NOMO-1 treated with DMSO at 0.1 percent for 48 hours (cell line): Measurements from ENCODE around the gene ZBTB7B.
A peak's percentile ranks its signal among the peaks of the same experiment; 100 is the strongest.

Source experiments
- DNase-seq: peaks from one replicate; lab custom pipeline; 2025; ENCODE audit not compliant: unreplicated experiment; lab: John Stamatoyannopoulos, UW

ZBTB7B gene

GRCh38 chr1:155001675-155002463, 733 bp upstream of the ZBTB7B start:
- DNase-seq, result peak; percentile 99

DNA sequence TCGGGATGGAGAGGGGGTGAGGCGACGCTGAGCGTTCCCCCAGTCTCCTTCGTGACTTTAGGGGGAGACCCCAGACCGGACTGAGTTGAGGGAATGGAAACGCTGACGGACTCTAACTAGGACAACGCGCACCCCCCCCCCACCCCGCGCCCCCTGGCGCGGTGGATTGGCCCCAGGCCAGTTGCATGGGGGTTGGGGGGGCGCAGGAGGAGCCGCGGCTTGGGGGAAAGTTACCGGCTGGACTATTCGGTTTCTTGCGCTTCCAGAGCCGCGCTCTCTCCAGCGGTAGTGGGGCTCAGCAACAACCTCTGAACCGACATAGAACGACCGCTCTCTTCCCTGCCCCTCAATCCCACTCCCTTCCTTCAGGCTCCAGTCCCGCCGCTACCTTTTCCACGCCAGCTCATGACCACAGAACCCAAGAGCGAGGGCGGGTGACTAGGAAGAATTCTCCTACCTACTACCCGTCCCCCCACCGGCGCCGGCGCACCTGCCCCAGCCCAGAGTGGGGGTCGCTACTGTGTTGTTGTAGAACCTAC, 694 bp downstream of the ZBTB7B start:
- no peak for DNase-seq

- DNase-seq, result no peak
These were observed 1.3 kb downstream of the ZBTB7B start for GRCh38 chr1:155003766-155004351.

- DNase-seq, result no peak
These were observed 1.9 kb downstream of the ZBTB7B start for GRCh38 chr1:155004352-155005075.

DNA sequence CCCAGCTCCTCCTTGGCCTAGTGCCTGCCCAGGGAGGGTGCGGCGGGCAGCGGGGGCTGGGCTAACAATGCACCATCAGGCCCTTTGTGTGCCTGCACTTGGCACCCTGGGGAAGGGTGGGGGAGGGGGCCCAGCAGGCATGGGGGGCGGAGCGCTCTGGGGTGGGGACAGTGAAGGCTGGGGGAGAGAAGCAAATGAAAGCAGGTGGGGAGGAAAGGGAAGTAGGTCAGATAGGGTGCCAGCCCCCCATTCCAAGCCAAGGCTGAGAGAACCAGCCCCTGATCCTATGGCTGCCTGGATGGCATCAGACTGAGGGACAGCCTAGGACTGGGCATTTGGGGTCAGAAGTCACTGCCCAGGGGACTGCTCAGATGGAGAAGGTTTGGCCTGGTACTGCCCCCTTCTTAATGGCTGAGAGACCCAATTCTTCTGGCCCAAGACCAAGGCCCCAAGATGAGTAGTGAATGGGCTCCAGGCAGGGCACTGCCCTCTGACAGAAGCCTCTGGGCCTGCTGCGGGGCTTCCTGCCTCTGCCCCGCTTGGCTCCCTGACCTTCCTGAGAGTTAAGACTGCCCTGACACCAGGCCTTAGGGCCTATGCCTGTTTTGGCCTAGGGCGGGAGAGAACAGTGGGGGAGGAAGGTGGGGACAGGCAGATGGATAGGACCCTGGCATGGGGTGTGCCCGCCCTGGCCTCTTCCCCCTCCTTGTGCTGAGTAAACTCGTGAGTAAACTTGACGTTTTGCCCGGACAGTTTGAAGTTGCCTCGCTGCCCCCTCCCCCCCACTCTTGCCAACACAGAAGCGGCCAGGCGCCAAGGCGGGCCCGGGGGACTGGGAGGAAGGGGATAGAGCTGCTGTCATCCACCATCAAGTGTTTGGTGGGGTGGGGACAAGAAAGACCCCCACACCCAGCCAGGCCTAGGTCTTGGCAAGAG, 2.7 kb downstream of the ZBTB7B start:
- DNase-seq, result no peak

DNA sequence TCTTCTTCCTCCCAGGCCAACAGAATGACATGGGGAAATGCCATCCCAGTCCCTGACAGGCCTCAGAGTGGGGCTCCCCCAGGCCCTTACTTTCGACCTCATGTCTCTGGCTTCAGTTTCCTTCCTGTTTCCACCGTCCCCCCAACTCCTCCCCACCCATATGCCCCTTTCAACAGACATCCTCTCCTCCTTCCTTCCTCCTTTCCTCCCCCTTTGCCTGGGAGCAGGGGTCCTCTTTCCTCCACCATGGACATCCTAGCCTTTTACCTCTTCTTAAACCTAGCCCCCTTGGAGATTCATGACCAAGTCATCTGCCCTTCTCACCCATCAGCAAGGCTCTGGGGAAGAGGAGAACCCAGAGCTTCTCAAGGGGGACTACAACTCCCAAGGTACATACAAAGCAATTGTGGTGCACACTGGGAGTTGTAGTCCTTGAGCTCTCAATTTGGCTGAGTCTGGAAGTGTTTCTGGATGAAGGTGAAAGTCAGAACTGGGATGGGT, 4.0 kb downstream of the ZBTB7B start:
- peak; percentile 65 for DNase-seq

DNA sequence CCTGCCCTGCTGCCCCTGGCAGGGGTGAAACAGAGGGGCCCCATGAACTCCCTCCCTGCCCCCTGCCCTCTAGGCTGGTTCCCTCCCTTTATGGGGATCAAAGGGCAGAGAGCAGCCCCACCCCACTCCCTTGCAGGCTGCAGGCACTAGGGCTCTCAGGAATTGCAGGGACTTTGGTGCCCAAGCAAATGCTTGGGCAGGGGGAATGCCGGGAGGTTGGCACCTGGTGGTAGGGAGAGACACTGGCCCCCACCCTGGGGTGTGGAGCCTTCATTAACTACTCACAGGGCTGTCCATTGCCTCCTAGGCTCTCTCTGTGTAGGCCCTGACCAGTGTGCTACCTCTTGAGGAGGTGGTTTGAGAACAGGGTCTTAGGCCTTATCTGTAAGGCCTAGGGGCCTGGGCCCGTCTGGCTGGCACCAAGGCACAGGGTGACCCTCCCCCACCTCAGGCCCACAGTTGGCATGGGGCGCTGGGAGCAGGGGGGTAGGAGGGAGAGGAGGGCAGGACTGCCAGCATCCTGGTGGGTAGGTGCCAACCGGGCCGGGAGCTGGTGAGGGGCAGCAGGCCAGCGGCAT, 4.7 kb downstream of the ZBTB7B start:
- no peak for DNase-seq

GRCh38 chr1:155008015-155008941, 5.7 kb downstream of the ZBTB7B start:
- peak; percentile 53 for DNase-seq

GRCh38 chr1:155009221-155009711, 6.7 kb downstream of the ZBTB7B start:
- DNase-seq, result no peak

- no peak for DNase-seq
These were observed 7.1 kb downstream of the ZBTB7B start for GRCh38 chr1:155009742-155010141.

GRCh38 chr1:155010211-155010918, 7.8 kb downstream of the ZBTB7B start:
- no peak for DNase-seq

DNA sequence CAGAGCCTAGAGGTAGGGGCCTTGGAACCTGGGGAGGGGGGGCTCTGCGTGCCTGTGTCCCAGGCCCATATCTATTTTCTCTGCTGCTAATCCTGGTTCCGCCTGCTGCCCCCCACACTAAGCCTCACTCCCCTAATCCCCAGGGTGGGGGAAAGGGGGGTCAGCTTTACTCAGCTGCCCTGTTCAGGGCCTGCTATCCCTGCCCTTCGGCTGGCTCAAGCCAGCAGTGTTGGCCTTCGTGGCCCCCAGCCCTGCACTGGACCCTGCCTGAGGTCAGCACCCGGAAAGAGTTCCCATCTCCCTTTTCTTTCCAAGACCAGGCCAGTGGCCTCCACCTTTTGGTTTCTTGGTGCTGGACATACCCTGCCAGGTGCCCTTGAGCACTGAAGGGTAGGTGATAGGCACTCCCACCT, 8.4 kb downstream of the ZBTB7B start:
- no peak for DNase-seq

DNA sequence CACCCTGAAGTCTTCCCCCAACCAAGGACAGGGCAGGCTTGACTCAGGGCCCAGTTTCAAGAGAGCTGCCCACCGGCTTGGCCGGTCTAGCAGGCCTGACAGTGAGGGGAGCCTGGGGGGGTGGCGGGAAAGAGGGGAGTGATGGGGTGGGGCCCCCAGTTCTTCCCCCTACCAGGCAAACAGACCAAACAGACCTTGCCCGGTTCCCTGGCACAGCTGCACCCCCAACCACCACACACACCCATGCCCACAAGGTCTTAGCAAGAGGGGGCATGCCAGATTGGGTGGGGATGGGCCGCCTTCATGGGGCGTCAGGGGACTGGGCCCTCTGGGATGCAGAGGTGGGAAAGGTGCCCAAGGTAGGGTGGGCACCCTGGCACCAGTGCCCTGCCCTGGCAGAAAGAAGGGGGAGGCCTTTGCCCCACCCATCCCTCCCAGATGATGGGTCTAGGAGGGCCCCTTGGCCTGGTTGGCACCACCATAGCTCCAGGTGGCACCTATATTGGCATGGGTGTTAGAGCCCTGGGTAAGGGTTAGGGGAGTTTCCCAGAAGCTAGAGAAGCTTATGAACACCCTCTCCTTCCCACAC, 8.9 kb downstream of the ZBTB7B start:
- DNase-seq, result no peak

- DNase-seq, result no peak
These were observed 9.5 kb downstream of the ZBTB7B start for GRCh38 chr1:155012026-155012546.

GRCh38 chr1:155012776-155013602, 10.4 kb downstream of the ZBTB7B start:
- DNase-seq, result no peak

GRCh38 chr1:155013632-155014031, 11.0 kb downstream of the ZBTB7B start:
- no peak for DNase-seq
